Activated CD8-positive, alpha-beta T cell treated with anti-CD3 and anti-CD28 coated beads, Interleukin-2, amount 10 ng/mL, durations not matched to agents 7 days and 5 days (primary cell): ENCODE measurements around the gene CCSAP. TPM values are rescaled to one million over a fixed set of nuclear protein-coding genes. Genes with fewer than 3 reads are reported as not detected.

Experiments
- ATAC-seq: fragments of 150-1000 bp; cut with Tn5 transposase; one replicate; pipeline ENCODE4 v1.10.0; 2021; ENCODE audit warnings: moderate library complexity
- CTCF ChIA-PET: fragments of 350-600 bp; sonication (Branson Sonifier 250); formaldehyde crosslinking; loops from one replicate; lab custom pipeline; 2021; ENCODE audit warnings: antibody characterized with exemption; lab: Charles Lee
- POLR2A ChIA-PET: fragments of 350-600 bp; sonication (Branson Sonifier 250); formaldehyde crosslinking; loops from one replicate; lab custom pipeline; 2021; ENCODE audit warnings: antibody characterized with exemption; lab: Charles Lee
- DNase-seq: peaks from one replicate; pipeline ENCODE4 v3.0.0-alpha.2; 2020
- H3K27ac Mint-ChIP-seq: one replicate; pipeline ENCODE4 v1.8.0; 2021; ENCODE audit warnings: mild to moderate bottlenecking, mixed read lengths
- H3K27me3 Mint-ChIP-seq: one replicate; pipeline ENCODE4 v1.8.0; 2021; ENCODE audit warnings: low read depth, mixed read lengths
- H3K36me3 Mint-ChIP-seq: one replicate; pipeline ENCODE4 v1.8.0; 2021; ENCODE audit warnings: low read depth, mixed read lengths
- H3K4me1 Mint-ChIP-seq: one replicate; pipeline ENCODE4 v1.8.0; 2021; ENCODE audit warnings: low read depth, mixed read lengths
- H3K4me3 Mint-ChIP-seq: one replicate; pipeline ENCODE4 v1.8.0; 2021; ENCODE audit warnings: mild to moderate bottlenecking, mixed read lengths
- H3K9me3 Mint-ChIP-seq: one replicate; pipeline ENCODE4 v1.8.0; 2022; ENCODE audit warnings: mixed read lengths; ENCODE audit not compliant: insufficient read depth
- total RNA-seq, 2 experiments: library from RNA; stranded (reverse); gene quantifications; one replicate each; pipeline ENCODE4 v1.2.3, GENCODE V29; 2021

The CCSAP gene
- total RNA-seq, 2 experiments from 2014 or later: 11.7 to 11.9 TPM

GRCh38 chr1:229360420-229360819 is 17.6 kb upstream of the CCSAP start:
- ATAC-seq (no peak), DNase-seq (no peak)
- Mint-ChIP-seq H3K9me3 (no peaks in the 10 kb centered on the region), H3K27me3 (peaks cover 52% of the 10 kb centered on the region), H3K4me1 (no peaks in the 10 kb centered on the region), H3K27ac (no peak overlapping the region), H3K4me3 (no peak overlapping the region), H3K36me3 (no peaks in the 10 kb centered on the region)
- ChIA-PET CTCF (no interaction called here), POLR2A (no interaction called here)

DNA sequence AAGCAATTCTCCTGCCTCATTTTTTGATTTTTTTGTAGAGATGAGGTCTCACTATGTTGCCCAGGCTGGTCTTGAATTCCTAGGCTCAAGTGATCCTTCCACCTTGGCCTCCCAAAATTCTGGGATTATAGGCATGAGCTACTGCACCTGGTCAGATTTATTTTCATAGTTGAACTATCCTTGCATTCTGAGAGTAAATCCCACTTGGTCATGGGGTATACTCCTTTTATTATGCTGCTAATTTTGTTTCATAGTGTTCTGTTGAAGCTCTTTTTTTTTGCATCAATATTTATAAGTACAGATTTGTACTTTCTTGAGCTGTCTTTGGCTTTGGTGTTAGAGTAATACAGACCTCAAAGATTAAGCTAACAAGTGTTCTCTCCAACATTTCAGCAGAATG is 12.8 kb upstream of the CCSAP start:
- CTCF ChIA-PET: no interaction called here
- Mint-ChIP-seq H3K27me3 (peaks cover 64% of the 10 kb centered on the region), H3K27ac (no peak overlapping the region), H3K9me3 (no peaks in the 10 kb centered on the region), H3K4me1 (no peaks in the 10 kb centered on the region), H3K36me3 (no peaks in the 10 kb centered on the region), H3K4me3 (no peak overlapping the region)
- DNase-seq (no peak), ATAC-seq (no peak)
- POLR2A ChIA-PET: no interaction called here

DNA sequence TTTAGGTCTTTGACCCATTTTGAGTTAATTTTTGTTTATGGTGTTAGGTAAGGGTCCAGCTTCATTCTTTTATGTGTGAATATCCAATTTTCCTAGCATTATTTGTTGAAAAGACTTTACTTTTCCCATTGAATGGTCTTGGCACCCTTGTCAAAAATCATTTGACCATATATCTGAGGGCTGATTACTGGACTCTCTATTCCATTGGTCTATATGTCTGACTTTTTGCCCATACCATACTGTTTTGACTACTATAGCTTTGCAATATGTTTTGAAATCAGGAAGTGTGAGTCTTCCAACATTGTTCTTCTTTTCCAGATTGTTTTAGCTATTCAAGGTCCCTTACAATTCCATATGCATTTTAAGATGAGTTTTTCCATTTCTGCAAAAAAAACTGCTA is 11.4 kb upstream of the CCSAP start:
- H3K4me1 Mint-ChIP-seq: no peaks in the 10 kb centered on the region
- H3K27me3 Mint-ChIP-seq: peaks cover 59% of the 10 kb centered on the region
- no peak overlapping the region for H3K27ac Mint-ChIP-seq
- POLR2A ChIA-PET: no interaction called here
- H3K9me3 Mint-ChIP-seq: no peaks in the 10 kb centered on the region
- H3K36me3 Mint-ChIP-seq: no peaks in the 10 kb centered on the region
- ATAC-seq (no peak), DNase-seq (no peak)
- no peak overlapping the region for H3K4me3 Mint-ChIP-seq
- CTCF ChIA-PET: no interaction called here

GRCh38 chr1:229352975-229353374 is 10.1 kb upstream of the CCSAP start:
- no peaks in the 10 kb centered on the region for H3K36me3 Mint-ChIP-seq
- ATAC-seq (no peak), DNase-seq (no peak)
- ChIA-PET CTCF (no interaction called here), POLR2A (no interaction called here)
- H3K27ac Mint-ChIP-seq: no peak overlapping the region
- no peaks in the 10 kb centered on the region for H3K4me1 Mint-ChIP-seq
- no peaks in the 10 kb centered on the region for H3K9me3 Mint-ChIP-seq
- no peak overlapping the region for H3K4me3 Mint-ChIP-seq
- peaks cover 51% of the 10 kb centered on the region for H3K27me3 Mint-ChIP-seq

DNA sequence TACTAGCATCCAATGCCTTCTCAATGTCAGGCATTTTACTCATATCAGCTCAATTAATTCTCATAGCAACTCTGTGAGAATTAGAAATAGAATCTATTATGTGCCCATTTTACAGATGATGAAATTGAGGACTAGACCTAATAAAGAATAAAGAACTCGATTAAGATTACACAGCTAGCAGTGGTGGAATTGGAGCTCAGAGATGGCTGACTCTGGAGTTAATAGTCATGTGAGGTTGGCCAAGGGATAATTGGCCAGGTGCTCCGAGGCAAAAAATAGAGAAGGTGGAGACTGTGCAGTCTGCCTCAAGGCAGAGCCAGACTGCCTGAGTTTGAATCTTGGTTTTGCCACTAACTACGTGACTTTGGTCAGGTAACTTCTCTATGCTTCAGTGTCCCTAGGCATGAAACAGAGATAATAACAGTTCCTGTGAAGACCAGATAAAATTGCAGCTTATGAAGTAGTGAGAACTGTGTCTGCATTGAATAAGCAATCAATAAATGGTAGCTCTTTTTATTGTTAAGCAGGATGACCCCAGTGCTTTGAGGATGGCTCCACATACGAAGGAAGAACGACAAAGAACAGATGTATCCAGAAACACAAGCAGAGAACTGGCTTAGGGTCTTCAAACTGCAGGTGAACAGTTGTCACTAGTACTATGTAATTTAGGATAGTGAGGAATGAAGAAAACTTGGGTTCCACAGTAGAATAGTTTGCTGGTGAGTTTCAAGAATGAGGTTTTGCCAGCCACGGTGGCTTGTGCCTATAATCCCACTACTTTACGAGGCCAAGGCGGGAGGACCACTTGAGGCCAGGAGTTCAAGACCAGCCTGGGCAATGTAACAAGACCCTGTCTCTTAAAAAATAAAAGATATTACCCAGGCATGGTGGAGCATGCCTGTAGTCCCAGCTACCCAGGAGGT is 6.9 kb upstream of the CCSAP start:
- DNase-seq (no peak), ATAC-seq (no peak)
- no peaks in the 10 kb centered on the region for H3K9me3 Mint-ChIP-seq
- ChIA-PET CTCF (interaction anchor here (1.0 kb wide), 1 partner anchor 13 kb away, joined by 3 read pairs; no protein-coding TSS in a partner anchor), POLR2A (no interaction called here)
- H3K27me3 Mint-ChIP-seq: peaks cover 47% of the 10 kb centered on the region
- H3K36me3 Mint-ChIP-seq: no peaks in the 10 kb centered on the region
- H3K4me1 Mint-ChIP-seq: no peaks in the 10 kb centered on the region
- H3K4me3 Mint-ChIP-seq: no peak overlapping the region
- no peak overlapping the region for H3K27ac Mint-ChIP-seq

DNA sequence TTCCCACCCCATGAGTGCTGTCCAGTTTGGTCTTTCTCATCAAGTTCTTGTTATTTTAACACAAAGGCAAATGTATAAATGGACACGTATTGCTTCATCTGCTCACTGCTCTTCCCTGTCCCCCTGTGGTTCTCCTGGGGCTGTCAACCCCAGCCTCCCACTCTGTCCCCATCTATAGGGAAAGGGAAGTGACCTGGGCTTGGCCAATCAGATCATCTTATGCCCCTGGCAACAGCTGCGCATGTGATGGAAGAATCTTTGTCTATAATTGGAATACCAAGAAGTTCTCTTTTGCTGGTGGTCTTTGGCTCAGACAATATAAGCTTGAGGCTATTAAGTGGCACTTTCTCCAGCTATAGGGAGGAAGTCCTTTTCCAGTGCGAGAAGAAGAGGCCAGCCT is 4.7 kb upstream of the CCSAP start:
- Mint-ChIP-seq H3K27ac (no peak overlapping the region), H3K27me3 (peaks cover 41% of the 10 kb centered on the region), H3K9me3 (no peaks in the 10 kb centered on the region), H3K4me1 (peaks cover 5% of the 10 kb centered on the region), H3K36me3 (no peaks in the 10 kb centered on the region), H3K4me3 (no peak overlapping the region)
- ChIA-PET CTCF (interaction anchor here (1.1 kb wide), 1 partner anchor 9 kb away, joined by 6 read pairs; no protein-coding TSS in a partner anchor), POLR2A (no interaction called here)
- no peak for DNase-seq
- ATAC-seq: no peak

GRCh38 chr1:229344937-229345684 is 2.3 kb upstream of the CCSAP start:
- H3K4me3 Mint-ChIP-seq: no peak overlapping the region
- no peak overlapping the region for H3K27ac Mint-ChIP-seq

DNA sequence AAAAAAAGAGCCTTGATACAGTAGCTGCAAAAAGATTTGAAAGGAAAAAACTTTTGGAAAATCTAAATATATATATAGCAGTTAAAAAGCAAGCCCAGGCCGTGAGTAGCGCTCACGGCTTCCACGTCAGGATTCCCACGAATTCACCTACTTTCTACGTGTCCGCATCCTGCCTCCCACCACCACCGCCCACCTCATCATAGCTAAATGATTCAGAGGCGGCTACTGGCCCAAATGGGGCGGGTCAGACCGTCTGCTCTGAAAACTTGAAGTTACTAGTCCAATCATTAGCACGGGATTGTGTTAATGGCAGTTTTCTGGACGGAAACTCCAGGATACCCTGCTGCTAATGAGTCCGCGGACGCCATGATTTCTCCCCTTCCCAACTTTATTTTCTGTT is 1.3 kb upstream of the CCSAP start:
- Mint-ChIP-seq H3K27me3 (peaks cover 24% of the 10 kb centered on the region), H3K36me3 (peaks cover 16% of the 10 kb centered on the region), H3K9me3 (no peaks in the 10 kb centered on the region), H3K4me1 (peaks cover 27% of the 10 kb centered on the region), H3K27ac (no peak overlapping the region), H3K4me3 (peak overlapping the region; percentile 81)
- ChIA-PET CTCF (interaction anchor here (2.0 kb wide), 1 partner anchor 66 kb away, joined by 5 read pairs; no protein-coding TSS in a partner anchor), POLR2A (no interaction called here)
- ATAC-seq (no peak), DNase-seq (no peak)

More at GRCh38 chr1:229344937-229345684, 2.3 kb upstream of the CCSAP start:
- DNase-seq: no peak
- Mint-ChIP-seq H3K27me3 (peaks cover 32% of the 10 kb centered on the region), H3K9me3 (no peaks in the 10 kb centered on the region), H3K4me1 (peaks cover 18% of the 10 kb centered on the region), H3K36me3 (peaks cover 8% of the 10 kb centered on the region)
- no peak for ATAC-seq
- ChIA-PET CTCF (no interaction called here), POLR2A (no interaction called here)

DNA sequence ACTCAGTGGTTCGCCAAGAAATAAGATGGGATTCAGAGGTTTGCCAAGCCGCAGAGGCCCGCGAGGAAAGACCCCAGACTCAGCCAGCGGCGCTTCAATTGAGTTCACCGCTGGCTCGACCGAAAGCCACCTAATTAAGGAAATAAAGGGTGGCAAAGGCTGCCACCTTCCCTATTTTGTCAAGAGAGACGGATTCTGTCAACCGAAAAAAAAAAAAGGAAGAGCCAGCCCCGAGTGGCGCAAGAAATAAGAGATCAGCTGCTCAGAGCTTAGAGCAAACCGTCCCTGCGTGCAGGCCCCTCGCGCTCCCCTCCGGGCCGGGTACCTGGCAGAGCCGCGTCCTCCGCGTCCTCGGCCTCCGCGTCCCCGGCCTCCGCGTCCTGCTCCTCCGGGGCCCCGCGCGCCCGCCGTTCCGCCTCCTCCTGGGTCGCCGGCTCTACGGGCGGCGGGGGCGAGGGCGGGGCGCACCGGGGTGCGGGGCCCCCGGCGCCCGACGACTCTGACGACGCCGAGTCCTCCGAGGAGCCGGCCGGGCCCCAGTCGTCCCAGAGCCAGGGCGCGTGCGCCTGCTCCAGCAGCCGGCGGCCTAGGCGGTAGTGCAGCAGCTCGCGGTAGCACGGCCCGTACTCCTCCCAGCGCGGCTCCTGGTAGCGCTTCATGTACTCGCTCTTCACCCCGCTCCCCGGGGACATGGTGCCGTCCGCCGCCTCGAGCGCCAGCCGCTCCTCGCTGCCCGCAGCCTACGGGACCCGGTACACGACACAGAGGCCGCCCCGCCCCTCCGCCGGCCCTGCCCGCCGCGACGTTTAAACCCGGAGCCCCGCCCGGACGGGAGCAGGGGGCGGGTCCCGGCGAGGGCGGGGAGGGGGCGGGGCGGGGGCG is 832 bp downstream of the CCSAP start:
- ATAC-seq (peak; percentile 79), DNase-seq (peak; percentile 84)
- H3K27ac Mint-ChIP-seq: peak overlapping the region; percentile 78
- H3K27me3 Mint-ChIP-seq: peaks cover 15% of the 10 kb centered on the region
- no peaks in the 10 kb centered on the region for H3K9me3 Mint-ChIP-seq
- peaks cover 48% of the 10 kb centered on the region for H3K4me1 Mint-ChIP-seq
- CTCF ChIA-PET: interaction anchor here (0.7 to 2.7 kb wide), 6 partner anchors 22 to 216 kb away, joined by 3 to 8 read pairs (median 4); partner anchors contain the start of gene ABCB10
- peaks cover 22% of the 10 kb centered on the region for H3K36me3 Mint-ChIP-seq
- POLR2A ChIA-PET: interaction anchor here (0.6 to 1.9 kb wide), 2 partner anchors 68 to 70 kb away, joined by 3 to 8 read pairs; no protein-coding TSS in a partner anchor
- peak overlapping the region; percentile 84 for H3K4me3 Mint-ChIP-seq

DNA sequence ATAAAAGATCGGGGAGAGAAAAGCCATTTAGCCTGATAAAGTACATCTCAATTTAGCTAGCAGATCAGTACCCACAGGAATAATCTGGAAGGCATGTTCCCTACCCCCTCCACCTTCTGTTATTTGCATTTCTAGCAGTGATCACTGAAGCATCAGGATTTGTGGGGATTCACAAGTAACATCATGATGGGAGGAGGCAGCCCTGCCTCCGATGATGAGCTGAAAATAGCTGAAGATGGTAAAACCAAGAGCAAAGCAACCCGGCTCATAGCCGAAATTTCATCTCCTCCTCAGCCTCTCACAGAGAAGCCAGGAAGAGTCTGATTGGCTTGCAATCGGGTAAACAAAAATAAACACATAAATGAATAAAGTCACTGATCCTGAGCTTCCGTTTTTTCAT is 2.4 kb downstream of the CCSAP start:
- DNase-seq (no peak), ATAC-seq (no peak)
- H3K27me3 Mint-ChIP-seq: peaks cover 9% of the 10 kb centered on the region
- H3K36me3 Mint-ChIP-seq: peaks cover 28% of the 10 kb centered on the region
- ChIA-PET POLR2A (no interaction called here), CTCF (interaction anchor here (2.7 kb wide), 1 partner anchor 82 kb away, joined by 8 read pairs; no protein-coding TSS in a partner anchor)
- H3K4me3 Mint-ChIP-seq: peak overlapping the region; percentile 84
- no peaks in the 10 kb centered on the region for H3K9me3 Mint-ChIP-seq
- H3K4me1 Mint-ChIP-seq: peaks cover 53% of the 10 kb centered on the region
- H3K27ac Mint-ChIP-seq: no peak overlapping the region

- Mint-ChIP-seq H3K4me3 (peak overlapping the region; percentile 9), H3K4me1 (peaks cover 53% of the 10 kb centered on the region), H3K9me3 (peaks cover 2% of the 10 kb centered on the region), H3K27ac (no peak overlapping the region), H3K36me3 (peaks cover 34% of the 10 kb centered on the region), H3K27me3 (peaks cover 2% of the 10 kb centered on the region)
- no peak for ATAC-seq
- DNase-seq: no peak
- ChIA-PET CTCF (no interaction called here), POLR2A (no interaction called here)
Measured at GRCh38 chr1:229339520-229339919, 3.3 kb downstream of the CCSAP start.
